Epithelial cell of esophagus (primary cell): Measurements from ENCODE around the gene TCHH.

Experiments
- DNase-seq: peaks from one replicate; pipeline ENCODE4 v3.0.0; 2010; ENCODE audit warnings: low read depth
- H3K4me3 ChIP-seq: 2 replicates; pipeline ENCODE4 v1.5.1; 2011; ENCODE audit warnings: mild to moderate bottlenecking, low read length, control low read depth
- TF ChIP-seq, protein P1 (sequence below): IDR thresholded peaks from 2 replicates; pipeline ENCODE4 v1.5.1; 2011; ENCODE audit warnings: low read depth, mild to moderate bottlenecking, low read length, control low read depth, inconsistent platforms; ENCODE audit not compliant: insufficient read depth; ENCODE audit errors: missing control alignments

The TCHH gene

GRCh38 chr1:152067150-152067549 lies 48.1 kb downstream of the TCHH start:
- TF ChIP-seq, protein P1, sequence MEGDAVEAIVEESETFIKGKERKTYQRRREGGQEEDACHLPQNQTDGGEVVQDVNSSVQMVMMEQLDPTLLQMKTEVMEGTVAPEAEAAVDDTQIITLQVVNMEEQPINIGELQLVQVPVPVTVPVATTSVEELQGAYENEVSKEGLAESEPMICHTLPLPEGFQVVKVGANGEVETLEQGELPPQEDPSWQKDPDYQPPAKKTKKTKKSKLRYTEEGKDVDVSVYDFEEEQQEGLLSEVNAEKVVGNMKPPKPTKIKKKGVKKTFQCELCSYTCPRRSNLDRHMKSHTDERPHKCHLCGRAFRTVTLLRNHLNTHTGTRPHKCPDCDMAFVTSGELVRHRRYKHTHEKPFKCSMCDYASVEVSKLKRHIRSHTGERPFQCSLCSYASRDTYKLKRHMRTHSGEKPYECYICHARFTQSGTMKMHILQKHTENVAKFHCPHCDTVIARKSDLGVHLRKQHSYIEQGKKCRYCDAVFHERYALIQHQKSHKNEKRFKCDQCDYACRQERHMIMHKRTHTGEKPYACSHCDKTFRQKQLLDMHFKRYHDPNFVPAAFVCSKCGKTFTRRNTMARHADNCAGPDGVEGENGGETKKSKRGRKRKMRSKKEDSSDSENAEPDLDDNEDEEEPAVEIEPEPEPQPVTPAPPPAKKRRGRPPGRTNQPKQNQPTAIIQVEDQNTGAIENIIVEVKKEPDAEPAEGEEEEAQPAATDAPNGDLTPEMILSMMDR = no peak
- H3K4me3 ChIP-seq = no peak overlapping the region
- no peak for DNase-seq

- no peak for DNase-seq
- TF ChIP-seq, protein P1 = no peak
- H3K4me3 ChIP-seq = no peak overlapping the region
Observed at GRCh38 chr1:152061952-152062351, 53.3 kb downstream of the TCHH start.
